Suprapubic skin (tissue), 3 donors: ENCODE results near the gene ACP4.

ENCODE experiments used
- CTCF ChIP-seq, 2 donors: fragments of 200-600 bp in 1 of 2; fragments of 450-650 bp in 1 of 2; sonication (generic) in 1 of 2; IDR thresholded peaks; one replicate each; pipeline ENCODE4 v1.5.1; 2016 to 2019; ENCODE audit warnings: antibody characterized with exemption in 2 of 2, mild to moderate bottlenecking in 1 of 2, moderate library complexity in 1 of 2
- POLR2A ChIP-seq, 2 donors: fragments of 450-650 bp; IDR thresholded peaks; one replicate each; pipeline ENCODE4 v1.6.1; 2017; ENCODE audit warnings: antibody characterized with exemption in 2 of 2, mild to moderate bottlenecking in 2 of 2, moderate library complexity in 2 of 2

GRCh38 chr19:50798659-50799546, 8.7 kb downstream of the ACP4 start:
- TF ChIP-seq CTCF (IDR thresholded peaks at IDR 0.05) = no peak
- TF ChIP-seq POLR2A (IDR thresholded peaks at IDR 0.05) = no peak
